Sigmoid colon (tissue), 4 donors: ENCODE results near the gene ANO1.

ENCODE experiments used
- CTCF ChIP-seq, 4 experiments: fragments of 450-650 bp in 3 of 4; fragments of 200-600 bp in 1 of 4; IDR thresholded peaks; one replicate each; pipeline ENCODE4 v1.5.1; 2016 to 2019; ENCODE audit warnings: antibody characterized with exemption in 4 of 4, mild to moderate bottlenecking in 3 of 4, moderate library complexity in 2 of 4
- EP300 ChIP-seq, 4 donors: sonication (generic); formaldehyde crosslinking; IDR thresholded peaks; one replicate each; pipeline ENCODE4 v1.6.1; 2017; ENCODE audit warnings: antibody characterized with exemption in 4 of 4
- POLR2A ChIP-seq, 2 donors: fragments of 450-650 bp; IDR thresholded peaks; one replicate each; pipeline ENCODE4 v1.6.1; 2016; ENCODE audit warnings: antibody characterized with exemption in 2 of 2, mild to moderate bottlenecking in 2 of 2, moderate library complexity in 2 of 2
- POLR2AphosphoS5 ChIP-seq, 4 donors: sonication (generic); formaldehyde crosslinking; IDR thresholded peaks; one replicate each; pipeline ENCODE4 v1.6.1; 2017; ENCODE audit warnings: antibody characterized with exemption in 4 of 4

- no peak for TF ChIP-seq CTCF (IDR thresholded peaks at IDR 0.05)
- no peak for TF ChIP-seq POLR2A (IDR thresholded peaks at IDR 0.05)
- TF ChIP-seq POLR2AphosphoS5 (IDR thresholded peaks at IDR 0.05), result no peak
- no peak for TF ChIP-seq EP300 (IDR thresholded peaks at IDR 0.05)
Observed at GRCh38 chr11:70038034-70038834, 39.9 kb upstream of the ANO1 start.
